Stimulated activated CD8-positive, alpha-beta memory T cell treated with anti-CD3 and anti-CD28 coated beads, Interleukin-15, amount 100 ng/mL, for 24 hours (primary cell): ENCODE data around the gene HAUS1.
A peak's percentile ranks its signal among the peaks of the same experiment; 100 is the strongest.
"Not testable (repeated sequence)": the region's sequence is repeated elsewhere in the genome, so short reads cannot be mapped to it uniquely, and the experiment has no call there.

Experiments used
- DNase-seq: peaks from one replicate; pipeline ENCODE4 v3.0.0-alpha.2; 2020; ENCODE audit warnings: low read depth

The HAUS1 gene

DNA sequence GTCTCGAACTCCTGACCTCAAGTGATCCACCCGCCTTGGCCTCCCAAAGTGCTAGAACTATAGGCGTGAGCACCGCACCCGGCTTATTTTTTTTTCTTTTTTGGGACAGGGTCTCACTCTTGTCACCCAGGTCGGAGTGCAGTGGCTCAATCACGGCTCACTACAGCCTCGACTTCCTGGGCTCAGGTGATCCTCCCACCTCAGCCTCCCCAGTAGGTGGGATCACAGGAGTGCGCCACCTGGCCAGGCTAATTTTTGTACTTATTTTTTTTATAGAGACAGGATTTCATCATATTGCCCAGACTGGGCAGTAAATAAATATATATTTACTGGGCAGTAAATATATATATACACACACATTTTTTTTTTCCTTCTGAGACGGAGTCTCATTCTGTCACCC is 8.7 kb upstream of the HAUS1 start:
- DNase-seq = no peak

DNA sequence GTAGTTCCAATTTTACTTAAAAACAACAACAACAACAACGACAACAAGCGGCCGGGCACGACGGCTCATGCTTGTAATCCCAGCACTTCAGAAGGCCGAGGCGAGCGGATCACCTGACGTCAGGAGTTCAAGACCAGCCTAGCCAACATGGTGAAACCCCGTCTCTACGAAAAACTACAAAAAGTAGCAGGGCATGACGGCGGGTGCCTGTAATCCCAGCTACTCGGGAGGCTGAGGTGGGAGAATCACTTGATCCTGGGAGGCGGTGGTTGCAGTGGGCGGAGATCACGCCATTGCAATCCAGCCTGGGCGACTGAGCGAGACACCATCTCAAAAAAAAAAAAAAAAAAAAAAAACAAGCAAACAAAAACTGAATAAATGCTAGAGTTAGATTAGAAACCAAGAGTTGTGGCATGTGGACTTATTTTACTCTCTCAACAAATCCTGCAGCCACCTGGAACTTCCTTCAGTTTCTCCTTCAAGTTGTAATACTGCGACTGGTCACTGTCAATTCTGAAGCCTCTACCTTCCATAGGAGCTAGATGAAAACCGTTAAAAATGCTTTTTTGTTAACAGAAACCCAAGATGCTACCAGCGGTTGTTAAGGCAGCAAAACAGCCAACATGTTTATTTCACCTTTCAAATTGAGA is 7.4 kb upstream of the HAUS1 start:
- no peak for DNase-seq

DNA sequence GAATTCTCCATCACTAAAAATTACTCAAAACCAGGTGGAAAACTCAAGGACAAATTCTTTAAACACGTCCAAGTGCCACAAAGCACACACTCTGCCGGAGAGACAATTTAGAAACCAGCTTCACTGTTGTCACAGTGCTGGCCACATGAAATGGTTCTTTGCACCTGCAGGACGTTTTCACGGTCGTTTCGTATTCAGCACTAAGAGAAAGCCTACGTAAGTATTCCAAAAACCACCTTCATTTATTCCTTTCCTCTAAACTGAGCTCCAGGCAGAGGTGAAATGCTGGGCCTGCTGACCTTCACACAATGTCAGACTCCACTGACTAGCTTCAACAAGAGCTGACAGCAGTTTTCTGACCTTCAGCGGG is 6.8 kb upstream of the HAUS1 start:
- no peak for DNase-seq

DNA sequence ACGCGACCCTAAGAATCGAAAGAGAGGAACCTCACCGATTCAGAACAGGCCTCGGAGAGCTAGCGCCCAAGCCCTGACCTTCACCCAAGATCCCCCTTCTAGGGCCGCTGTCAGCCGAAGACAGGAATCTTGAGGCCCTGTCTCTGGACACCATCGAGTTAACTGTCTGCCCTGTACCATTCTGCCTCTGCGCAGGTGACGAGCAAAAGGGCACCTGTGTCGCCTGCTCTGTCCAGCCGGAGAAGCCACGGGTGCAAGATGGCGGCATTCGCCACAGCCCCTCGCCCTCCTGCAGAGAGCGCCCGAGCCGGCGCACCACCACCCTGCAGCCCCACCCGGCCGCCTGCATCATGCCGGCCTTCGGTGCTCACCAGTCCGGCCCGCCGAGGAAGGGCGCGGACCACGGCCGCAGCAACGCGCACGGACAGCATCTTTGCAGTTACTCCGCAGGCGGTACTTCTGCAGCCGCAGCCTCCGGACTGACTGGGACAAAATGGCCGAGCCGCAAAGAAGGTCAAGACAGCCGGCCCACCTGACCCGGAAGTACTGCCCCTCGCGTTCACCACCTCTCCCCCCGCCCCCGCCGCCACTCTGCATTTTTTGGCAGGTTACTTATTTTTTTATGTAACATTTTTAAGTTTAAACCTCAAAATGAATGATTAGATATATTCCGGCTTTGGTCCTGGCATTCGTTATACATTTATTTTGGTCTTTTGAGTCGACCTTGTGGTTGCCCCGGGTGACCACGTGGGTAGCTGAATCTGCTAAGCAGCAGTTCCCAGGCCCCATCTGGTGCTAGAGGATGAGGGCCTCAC is 6.2 kb upstream of the HAUS1 start, which contains the start of gene ATP5F1A:
ATP5F1A (minus strand) TSS at position 496 of the 815 bp plus-strand sequence; CDS start at position 431, 65 bp downstream.
- peak; percentile 60 for DNase-seq

DNA sequence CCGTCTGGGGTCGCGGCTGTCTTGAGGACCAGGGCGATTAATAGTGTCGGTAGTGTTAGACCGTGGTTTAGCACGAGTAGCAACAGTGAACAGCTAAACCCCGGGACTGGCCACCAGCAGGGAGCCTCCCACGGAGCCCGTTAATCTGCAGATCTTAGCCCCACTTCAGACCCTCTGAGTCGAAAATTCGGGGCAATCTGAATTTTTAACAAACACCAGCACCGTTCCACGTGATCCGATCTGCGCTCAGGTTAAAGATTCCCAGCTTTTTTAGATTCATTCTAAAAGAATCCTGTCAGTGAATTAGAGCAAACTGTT is 5.6 kb upstream of the HAUS1 start:
- DNase-seq = no peak

DNA sequence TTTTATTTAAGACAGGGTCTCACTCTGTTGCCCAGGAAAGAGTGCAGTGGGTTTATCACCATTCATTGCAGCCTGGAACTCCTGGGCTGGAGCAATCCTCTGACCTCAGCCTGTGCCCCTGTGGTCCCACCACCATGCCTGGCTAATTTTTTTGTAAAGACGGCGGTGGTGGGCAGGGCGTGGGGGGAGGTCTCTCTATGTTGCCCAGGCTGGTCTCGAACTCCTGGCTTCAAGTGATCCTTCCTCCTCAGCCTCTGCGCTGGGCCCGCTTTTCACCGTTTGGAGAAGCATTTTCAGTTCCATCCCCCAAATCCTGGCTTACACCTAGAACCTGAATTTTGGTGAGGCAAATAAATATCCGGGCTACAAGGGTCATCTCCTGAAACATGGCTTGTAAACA is 4.7 kb upstream of the HAUS1 start:
- DNase-seq = no peak

DNA sequence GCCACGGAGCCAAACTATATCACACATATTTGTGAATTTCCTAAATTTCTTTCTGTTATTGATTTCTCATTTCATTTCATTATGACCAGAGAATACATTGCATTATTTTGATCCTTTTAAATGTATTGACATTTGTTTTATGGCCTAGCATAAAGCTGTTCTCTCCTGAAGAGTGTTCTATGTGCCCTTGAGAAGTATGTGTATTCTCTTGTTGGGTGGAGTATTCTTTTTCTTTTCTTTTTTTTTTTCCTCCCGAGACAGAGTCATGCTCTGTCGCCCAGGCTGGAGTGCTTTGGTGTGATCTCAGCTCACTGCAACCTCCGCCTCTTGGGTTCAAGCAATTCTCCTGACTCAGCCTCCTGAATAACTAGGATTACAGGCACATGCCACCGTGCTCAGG is 5.2 kb downstream of the HAUS1 start:
- DNase-seq = no peak

DNA sequence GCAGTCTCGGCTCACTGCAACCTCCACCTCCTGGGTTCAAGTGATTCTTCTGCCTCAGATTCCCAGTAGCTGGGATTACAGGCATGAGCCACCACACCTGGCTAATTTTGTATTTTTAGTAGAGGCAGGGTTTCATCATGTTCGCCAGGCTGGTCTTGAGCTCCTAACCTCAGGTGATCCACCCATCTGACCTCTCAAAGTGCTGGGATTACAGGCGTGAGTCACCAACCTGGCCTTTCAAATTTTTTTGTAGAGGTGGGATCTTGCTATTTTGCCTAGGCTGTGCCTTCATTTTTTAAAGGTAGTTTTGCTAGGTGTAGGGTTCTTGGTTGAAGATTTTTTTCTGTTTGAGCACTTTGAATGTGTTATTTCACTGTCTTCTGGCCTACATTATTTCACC is 6.2 kb downstream of the HAUS1 start:
- no peak for DNase-seq

DNA sequence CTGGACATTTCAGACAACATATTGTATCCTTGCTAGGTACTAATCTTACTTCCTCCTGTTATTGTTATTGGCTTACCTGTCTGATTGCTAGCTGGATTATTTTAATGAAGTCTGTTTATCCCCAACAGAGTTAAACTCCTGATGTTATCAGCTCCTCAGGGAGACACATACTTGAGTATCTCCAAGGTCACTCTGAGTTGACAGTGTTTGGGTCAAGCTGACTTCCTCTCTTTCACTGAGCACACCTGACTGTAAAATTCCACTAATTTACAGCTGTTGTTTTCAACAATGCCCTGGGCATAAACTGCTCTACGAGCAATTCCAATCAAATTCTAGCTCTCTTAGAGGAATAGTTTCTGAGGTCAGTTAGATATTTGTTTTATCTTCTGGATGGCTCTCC is 9.6 kb downstream of the HAUS1 start:
- no peak for DNase-seq

DNA sequence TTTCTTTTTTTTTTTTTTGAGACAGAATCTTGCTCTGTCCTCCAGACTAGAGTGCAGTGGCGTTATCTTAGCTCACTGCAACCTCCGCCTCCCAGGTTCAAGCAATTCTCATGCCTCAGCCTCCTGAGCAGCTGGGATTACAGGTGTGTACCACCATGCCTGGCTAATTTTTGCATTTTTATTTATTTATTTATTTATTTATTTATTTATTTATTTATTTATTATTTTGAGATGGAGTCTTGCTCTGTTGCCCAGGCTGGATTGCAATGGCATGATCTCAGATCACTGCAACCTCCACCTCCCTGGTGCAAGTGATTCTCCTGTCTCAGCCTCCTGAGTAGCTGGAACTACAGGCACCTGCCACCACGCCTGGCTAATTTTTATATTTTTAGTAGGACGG is 22.4 kb downstream of the HAUS1 start:
- DNase-seq = not testable (repeated sequence)

DNA sequence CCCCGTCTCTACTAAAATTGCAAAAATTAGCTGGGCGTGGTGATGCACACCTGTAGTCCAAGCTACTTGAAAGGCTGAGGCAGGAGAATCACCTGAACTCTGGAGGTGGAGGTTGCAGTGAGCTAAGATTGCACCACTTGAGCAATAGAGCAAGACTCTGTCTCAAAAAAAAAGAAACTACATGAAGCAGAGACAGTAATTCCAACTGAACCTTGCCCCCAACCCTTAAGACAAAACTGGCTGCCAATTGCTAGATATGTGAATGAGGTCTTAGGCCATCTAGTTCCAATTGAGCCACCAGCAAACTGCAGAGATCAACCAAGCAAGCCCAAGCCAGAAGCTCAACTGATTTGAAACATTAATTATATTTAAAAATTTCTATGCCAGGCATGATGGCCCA is 25.9 kb downstream of the HAUS1 start:
- DNase-seq = no peak

DNA sequence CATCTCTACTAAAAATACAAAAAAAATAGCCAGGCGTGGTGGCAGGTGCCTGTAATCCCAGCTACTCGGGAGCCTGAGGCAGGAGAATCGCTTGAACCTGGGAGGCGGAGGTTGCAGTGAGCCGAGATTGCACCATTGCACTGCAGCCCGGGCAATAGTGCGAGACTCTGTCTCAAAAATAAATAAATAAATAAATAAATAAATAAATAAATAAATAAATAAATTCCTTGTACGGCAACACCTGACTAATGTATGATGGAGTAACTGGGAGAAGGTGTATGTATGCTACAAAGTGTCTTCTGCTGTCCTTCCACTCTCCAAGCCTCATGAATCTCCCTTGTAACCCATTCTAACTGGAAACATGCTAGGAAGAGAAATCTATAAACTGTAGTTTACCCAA is 26.4 kb downstream of the HAUS1 start:
- DNase-seq = not testable (repeated sequence)

DNA sequence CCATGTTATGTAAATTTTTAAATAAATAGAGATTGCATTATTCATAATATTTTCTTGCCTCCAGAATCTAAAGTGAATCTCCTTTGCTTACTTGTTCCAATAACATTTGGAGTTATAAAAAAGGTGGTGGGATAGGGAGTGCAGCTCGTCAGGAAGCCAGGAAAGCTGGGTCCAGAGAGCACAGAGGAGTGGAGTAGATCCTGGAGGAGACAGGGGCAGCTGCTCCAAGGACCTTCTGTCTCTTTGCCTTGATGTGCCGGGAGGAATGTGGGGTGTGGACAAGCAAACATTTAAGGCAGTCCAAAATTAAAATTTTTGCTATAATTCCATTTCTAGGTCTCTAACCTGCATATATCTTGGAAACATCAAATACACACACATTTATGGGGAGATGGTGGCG is 29.3 kb downstream of the HAUS1 start:
- no peak for DNase-seq

DNA sequence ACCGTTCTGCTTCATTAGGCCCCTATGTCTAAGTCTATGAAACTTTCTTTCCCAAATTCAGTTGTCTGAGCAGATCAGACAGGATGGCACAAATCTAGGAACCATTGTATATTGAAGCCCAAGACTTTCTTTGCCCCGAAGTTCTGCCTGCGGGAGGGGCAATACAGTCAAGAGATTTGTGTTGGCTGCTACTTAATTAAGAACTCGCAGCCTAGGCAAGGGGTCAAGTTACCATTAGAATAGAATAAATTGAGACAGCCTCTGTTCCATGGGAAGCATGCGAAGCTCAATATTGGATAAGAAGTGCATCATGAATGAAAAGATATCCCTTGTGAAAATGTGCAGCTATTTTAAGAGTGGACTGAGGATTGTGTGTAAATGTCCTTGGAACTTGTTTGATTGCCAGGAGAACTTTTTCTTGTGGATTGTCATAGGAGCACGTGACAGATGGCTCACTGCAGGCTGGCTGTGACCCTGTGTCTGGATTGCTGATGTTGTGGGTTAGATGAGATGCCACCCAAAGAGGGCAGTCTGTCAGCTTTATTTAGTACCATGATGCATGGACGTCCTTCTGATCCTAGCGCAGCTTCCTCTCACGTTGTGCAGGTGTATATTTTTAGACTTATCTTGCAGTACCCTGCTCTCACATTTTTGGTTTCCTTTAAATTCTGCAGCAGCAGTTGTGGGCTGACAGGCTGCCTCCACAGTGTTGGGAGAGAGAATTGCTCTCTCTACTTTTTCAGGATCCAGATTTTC is 30.9 kb downstream of the HAUS1 start:
- DNase-seq = no peak

DNA sequence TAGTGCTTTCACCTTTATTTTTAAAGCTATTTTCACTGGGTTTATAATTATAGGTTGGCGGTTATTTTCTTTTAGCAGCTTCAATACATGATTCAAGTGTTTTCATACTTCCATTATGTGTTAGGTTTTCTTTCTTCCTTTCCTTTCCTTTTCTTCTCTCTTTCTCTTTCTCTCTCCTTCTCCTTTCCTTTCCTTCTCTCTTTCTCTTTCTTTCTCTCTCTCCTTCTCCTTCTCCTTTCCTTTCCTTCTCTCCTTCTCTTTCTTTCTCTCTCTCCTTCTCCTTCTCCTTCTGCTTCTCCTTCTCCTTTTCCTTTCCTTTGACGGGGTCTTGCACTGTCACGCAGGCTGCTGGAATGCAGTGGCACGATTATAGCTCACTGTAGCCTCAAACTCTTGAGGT is 36.0 kb downstream of the HAUS1 start:
- DNase-seq = no peak

DNA sequence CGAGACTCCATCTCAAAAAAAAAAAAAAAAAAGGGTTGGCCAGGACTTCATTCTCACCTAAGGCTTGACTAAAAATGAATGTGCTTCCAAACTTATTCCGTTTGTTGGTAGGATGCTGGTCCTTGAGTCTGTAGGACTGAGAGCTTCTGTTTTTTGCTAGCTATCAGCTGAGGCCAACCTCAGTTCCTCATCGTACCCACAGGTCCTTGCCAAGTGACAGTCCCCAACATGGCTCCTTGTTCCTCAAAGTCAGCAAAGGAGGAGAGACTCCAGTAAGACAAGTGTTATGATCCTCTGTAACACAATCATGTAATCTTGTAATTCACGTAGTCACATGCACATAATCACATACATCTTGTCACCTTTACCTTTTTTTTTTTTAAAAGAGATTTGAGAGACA is 37.0 kb downstream of the HAUS1 start:
- DNase-seq = no peak

DNA sequence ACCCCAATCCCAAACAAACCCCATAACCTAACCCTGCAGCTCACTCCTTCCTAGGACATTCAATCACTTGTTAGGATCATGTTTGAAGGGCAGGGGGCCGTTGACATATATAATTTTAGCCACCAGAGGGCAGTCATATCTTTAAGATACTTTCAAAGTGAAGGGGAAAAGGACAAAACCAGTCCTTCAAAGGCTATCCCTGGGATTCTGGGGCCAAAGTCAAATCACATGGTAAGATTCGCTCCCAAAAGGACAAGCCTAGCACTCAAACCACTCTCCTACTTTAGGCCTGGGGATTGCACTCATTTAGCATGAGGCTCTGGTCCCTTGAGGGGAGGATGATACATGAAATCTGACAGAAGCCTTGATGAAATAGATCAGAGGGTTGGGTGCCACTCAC is 44.6 kb downstream of the HAUS1 start:
- DNase-seq = no peak

DNA sequence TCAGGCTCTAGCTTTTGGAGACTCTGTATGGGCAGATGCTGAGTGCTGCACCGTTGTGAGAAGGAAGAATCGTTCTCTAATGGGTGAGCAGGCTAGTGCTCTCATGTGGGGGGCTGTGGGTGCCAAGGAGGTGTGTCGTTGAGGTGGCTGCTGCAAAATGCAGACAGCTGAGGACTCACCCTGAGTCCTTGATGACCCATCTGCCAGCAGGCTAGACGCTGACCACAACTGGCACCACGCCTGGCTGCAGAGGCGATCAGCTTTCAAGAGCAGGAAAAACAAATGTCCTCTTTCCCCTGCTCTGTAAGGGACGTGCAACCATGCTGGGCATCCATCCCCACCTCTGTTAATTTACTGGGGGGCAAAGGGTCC is 48.2 kb downstream of the HAUS1 start:
- DNase-seq = no peak

DNA sequence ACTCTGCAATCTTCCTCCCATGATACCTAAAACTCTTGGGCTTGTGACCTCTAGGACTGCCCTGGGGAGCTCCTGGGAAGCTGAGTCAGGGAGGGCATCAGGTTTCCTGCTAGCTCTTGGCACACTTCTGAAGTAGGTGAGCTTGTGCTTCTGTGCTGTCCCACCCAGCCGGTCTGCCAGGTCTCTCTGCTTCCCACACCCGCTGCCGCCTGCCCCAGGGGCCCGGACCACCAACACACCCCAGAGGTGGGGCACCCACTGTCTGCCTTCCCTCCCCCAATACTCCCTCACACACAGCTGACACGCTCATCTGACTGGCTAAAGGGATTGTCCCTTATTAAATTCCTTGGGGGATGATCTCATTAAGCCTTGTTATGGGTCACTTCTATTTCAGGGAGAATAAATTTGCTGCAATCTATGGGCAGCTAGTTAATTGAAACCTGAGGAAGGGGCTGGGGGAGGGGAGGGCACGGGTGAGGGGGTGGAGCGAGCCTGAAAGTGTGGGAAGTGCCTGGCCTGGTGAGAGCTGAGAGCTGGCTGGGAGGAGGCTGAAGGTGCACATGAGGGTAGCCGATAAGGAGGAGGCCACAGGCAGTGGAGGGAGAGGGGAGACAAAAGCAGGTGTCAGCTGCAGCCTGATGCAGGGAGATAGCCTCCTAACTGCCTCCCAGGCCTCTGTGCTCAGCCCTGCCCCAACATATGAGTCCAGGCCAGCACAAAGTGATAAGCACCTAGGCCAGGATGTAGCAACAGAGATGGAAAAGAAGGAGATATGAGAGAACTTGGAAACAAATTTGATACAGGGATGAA is 48.8 kb downstream of the HAUS1 start:
- DNase-seq = no peak

DNA sequence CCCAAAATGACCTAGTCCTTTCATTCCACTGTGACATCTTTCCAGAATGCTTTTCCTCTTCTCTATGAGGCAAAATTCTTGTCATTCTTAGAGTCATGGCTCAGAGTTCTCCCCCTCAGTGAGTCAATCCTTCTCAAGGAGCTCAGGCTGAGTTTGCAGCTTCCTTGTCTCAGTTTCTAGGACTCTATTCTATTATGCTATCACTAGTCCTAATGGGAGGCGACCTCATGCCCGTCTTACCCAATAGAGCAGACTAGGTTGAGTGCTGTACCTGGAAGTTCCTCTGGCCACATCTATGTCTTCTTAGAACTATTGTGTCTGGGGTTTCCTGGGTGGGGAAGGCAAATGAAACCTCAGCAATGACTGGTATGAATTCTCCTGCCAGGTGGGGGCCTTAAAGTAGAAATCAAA is 51.5 kb downstream of the HAUS1 start:
- DNase-seq = no peak

DNA sequence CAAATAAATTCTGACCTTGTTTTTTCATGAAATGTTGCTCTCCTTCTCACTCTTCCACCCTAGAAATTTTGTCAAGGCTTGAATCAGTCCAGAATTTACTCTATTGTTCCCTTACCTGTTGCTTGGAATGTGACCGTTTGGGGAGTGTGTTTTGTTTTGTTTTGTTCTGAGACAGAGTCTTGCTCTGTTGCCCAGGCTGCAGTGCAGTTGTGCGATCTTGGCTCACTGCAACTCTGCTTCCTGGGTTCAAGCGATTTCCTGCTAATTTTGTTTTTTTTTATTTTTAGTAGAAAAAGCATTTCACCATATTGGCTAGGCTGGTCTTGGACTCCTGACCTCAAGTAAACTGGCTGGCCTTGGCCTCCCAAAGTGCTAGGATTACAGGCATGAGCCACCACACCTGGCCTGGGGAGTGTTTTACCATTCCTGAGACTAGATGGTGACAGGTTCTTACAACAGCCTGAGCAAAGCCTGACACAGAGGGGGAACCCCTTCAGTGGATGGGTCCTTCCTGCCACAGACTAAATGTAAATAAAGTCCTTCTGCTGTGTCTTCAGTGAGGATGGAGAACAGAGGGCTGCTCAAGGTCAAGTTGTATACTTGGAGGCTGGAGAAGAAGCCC is 52.0 kb downstream of the HAUS1 start:
- DNase-seq = no peak

DNA sequence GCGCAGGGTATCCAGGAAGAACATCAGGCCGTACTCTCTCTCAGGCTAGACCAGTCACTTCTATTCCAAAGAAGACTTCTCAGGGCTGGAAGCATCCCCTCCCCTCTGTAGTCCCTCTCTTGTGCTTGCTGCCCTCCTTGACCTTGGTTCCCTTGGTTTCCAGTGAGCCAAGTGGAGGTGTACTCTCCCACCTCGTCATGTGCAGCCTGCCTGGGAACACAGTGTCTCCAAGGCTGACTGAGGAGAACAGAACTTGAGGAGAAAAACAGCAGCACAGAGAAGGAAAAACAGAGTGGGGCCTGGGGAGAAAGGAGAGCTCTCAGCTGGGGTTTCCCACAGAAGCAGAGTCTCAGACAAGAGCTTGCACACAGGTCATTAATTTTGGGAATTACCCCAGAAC is 52.7 kb downstream of the HAUS1 start:
- no peak for DNase-seq
